GM12875 (cell line): ENCODE data around the gene HOXB1.

Source experiments
- H3K4me3 ChIP-seq: one replicate; pipeline ENCODE4 v1.5.1; 2011; ENCODE audit warnings: low read depth, low read length, control low read depth
- TF ChIP-seq, protein P1 (sequence below): IDR thresholded peaks from 2 replicates; pipeline ENCODE4 v1.5.1; 2011; ENCODE audit warnings: low read depth, mild to moderate bottlenecking, control low read depth, inconsistent platforms, low read length, moderate library complexity, borderline replicate concordance; ENCODE audit not compliant: insufficient read depth

HOXB1 gene

DNA sequence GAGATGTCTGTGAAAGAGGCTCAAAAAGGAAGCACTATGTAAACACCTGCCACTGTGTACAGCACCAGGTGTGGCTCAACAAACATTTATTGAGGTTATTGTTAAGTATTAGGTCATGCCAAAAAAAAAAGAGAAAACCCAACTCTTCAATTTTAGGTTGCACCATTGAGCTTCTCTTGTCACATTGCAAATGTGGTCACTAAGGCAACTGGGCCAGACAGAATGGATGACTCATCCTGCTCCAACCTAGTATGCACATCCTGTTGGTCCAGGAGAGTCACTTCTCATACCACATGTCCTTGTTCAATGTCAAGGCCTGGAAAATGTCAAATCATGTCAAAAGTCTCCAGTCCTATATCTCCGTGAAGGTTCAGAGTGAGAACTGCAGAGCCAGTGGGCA, 25.0 kb downstream of the HOXB1 start:
- no peak overlapping the region for H3K4me3 ChIP-seq
- TF ChIP-seq, protein P1, sequence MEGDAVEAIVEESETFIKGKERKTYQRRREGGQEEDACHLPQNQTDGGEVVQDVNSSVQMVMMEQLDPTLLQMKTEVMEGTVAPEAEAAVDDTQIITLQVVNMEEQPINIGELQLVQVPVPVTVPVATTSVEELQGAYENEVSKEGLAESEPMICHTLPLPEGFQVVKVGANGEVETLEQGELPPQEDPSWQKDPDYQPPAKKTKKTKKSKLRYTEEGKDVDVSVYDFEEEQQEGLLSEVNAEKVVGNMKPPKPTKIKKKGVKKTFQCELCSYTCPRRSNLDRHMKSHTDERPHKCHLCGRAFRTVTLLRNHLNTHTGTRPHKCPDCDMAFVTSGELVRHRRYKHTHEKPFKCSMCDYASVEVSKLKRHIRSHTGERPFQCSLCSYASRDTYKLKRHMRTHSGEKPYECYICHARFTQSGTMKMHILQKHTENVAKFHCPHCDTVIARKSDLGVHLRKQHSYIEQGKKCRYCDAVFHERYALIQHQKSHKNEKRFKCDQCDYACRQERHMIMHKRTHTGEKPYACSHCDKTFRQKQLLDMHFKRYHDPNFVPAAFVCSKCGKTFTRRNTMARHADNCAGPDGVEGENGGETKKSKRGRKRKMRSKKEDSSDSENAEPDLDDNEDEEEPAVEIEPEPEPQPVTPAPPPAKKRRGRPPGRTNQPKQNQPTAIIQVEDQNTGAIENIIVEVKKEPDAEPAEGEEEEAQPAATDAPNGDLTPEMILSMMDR, result no peak

DNA sequence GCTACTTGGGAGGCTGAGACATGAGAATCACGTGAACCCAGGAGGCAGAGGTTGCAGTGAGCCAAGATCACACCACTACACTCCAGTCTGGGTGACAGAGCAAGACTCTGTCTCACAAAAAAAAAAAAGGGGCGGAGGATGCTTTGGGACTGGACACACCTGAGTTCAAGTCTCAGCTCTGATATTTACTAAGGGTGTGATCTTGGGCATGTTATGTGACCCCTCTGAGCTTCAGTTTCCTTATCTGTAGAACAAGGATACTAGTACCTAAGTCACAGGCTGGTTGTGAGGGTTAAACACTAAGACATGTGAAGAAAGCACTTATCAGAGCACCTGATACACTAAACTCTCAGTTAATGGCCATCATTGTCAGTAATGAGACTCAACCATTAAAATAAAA, 25.9 kb downstream of the HOXB1 start:
- H3K4me3 ChIP-seq, result no peak overlapping the region
- TF ChIP-seq, protein P1, result no peak

DNA sequence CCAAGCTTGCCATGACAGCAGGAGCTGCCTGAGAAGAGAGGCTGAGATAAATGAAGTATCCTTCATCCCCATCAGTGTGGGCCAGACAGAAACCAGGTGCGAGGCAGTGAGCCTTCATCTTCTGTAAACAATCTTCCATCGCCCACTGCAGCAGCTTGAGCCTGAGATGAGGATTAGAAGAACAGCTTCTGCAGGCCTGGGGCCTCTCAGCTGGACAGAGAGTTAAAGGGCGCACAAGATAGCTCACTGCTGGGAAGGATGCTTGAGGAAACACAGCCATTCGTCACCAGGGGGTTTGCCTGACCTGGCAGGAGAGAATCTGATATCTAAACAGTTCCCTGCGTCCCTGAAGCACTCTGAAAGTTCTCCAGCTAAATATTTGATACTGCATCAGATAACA, 27.1 kb downstream of the HOXB1 start:
- no peak overlapping the region for H3K4me3 ChIP-seq
- TF ChIP-seq, protein P1, result no peak

DNA sequence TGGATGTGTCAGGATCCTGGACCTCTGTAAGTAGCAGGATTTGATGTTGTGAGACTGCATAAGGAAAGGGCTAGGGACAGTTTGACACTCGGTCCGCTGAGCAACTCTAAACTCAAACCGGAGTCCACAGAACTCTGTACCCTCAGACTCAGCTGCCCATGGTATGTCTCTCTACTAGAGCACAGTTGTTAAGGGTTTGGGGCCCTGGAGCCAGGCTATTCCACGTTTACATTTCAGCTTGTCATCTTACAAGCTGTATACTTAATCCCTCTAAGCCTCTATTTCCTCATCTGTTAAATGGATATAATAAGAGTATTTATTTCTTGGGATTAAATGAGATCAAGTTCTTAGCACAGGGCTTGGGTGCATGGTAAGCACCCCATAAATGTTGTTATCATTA, 27.9 kb downstream of the HOXB1 start:
- H3K4me3 ChIP-seq, result no peak overlapping the region
- TF ChIP-seq, protein P1, result no peak

DNA sequence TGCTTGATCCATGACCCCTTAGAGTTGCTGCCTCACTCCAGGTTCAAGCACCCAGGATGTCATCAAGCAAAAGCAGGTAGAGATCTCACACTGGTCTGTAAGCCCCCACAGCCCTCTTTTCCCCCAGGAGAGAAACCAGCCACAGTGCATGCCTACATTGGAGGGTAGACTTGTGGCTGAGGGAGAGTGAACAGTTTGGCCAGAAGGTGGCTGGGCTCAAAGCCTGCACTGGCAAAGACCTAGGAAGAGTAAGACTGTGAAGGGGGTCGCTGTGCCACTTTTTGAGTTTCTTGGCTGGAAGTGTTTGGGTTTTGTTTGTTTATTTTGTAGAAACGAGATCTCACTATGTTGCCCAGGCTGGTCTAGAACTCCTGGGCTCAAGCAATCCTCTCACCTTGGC, 28.5 kb downstream of the HOXB1 start:
- H3K4me3 ChIP-seq, result no peak overlapping the region
- TF ChIP-seq, protein P1, result no peak

DNA sequence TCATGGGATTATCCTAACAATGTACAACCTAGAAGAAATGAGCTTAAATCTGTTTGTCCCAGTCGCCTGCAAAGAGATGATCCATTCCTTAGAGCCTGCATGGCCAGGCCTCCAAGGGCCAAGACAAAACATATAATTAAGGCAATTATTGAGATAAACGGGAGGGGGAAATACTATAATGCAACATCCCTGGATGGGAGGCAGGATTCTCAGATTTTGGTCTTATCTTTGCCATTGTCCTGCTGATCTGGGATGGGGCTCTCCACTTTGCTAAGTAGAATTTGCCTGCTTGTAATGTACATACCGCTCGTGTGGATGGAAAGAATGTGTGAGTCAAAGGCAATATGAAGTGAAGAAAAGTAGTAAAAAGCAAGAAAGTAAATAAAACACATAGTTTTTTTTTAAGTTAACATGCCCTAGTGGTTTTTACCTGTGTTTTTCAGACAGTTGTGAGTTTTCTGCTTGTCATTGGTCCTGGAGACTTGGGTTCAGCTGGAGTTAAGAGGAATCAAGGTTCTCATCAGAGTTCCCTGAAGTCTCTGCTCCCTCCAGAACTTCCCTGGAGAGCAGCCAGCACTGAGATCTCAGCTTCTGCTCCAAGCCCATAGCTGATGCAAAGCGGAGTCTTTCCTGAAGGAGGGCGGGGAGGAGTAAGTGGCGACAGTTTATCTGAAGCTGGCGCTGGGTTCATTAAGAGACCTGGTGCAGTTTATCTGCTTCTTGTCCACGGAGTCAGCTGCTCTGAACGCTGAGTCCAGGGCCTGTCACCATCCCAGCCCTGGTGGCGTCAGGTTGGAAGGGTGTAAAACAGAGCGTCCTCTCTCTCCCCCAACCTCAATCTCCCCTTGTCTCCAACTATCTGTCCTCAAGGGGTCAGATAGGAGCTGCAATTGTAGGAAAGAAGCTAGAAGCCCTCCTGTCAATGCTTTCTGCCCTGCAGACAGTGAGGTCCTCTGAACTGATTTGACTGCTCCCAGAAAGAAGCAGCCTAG, 30.1 kb downstream of the HOXB1 start:
- TF ChIP-seq, protein P1, result no peak
- no peak overlapping the region for H3K4me3 ChIP-seq
